HG02759 (cell line): ENCODE results near the gene DNAJC10.
"Not testable (repeated sequence)": the region's sequence is repeated elsewhere in the genome, so short reads cannot be mapped to it uniquely, and the experiment has no call there.

Experiments
- ATAC-seq: cut with Tn5 transposase; IDR thresholded peaks from one replicate; pipeline ENCODE4 v1.9.1; 2021; ENCODE audit warnings: mild to moderate bottlenecking, moderate library complexity; ENCODE audit not compliant: unreplicated experiment

Gene DNAJC10, protein sequence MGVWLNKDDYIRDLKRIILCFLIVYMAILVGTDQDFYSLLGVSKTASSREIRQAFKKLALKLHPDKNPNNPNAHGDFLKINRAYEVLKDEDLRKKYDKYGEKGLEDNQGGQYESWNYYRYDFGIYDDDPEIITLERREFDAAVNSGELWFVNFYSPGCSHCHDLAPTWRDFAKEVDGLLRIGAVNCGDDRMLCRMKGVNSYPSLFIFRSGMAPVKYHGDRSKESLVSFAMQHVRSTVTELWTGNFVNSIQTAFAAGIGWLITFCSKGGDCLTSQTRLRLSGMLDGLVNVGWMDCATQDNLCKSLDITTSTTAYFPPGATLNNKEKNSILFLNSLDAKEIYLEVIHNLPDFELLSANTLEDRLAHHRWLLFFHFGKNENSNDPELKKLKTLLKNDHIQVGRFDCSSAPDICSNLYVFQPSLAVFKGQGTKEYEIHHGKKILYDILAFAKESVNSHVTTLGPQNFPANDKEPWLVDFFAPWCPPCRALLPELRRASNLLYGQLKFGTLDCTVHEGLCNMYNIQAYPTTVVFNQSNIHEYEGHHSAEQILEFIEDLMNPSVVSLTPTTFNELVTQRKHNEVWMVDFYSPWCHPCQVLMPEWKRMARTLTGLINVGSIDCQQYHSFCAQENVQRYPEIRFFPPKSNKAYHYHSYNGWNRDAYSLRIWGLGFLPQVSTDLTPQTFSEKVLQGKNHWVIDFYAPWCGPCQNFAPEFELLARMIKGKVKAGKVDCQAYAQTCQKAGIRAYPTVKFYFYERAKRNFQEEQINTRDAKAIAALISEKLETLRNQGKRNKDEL

DNA sequence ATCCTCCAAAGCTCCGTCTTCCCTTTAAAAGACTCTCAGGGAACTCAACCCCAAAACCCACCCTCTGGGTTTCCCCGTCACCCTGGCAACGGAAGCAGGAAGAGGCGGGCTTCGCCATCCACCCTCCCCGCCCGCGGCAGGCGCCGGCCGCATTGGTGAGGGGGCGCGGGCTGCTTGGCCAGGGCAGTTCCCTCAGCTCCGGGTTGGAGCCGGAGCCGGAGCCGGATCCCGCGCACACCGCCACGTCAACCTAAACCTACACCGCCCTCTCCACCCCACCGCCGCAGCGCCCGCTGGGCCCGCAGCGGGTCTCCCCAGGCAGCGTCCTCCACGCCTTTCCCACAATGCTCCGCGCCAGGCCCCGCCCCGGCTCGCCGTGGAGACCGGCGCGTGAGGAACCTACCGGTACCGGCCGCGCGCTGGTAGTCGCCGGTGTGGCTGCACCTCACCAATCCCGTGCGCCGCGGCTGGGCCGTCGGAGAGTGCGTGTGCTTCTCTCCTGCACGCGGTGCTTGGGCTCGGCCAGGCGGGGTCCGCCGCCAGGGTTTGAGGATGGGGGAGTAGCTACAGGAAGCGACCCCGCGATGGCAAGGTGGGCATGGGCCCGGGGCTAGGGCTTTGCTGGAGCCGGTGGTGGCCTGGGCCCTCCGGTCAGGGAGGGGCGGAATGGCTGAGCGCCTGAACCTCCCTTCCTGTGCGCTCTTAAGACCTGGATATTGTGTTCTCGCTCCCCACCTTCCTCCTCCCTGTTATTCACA, at the start of gene DNAJC10:
Gene DNAJC10, plus strand, starts transcription at position 366 of the 758 bp plus-strand sequence. CDS start 1,830 bp downstream, outside the sequence.
- peak; percentile 91 for ATAC-seq

DNA sequence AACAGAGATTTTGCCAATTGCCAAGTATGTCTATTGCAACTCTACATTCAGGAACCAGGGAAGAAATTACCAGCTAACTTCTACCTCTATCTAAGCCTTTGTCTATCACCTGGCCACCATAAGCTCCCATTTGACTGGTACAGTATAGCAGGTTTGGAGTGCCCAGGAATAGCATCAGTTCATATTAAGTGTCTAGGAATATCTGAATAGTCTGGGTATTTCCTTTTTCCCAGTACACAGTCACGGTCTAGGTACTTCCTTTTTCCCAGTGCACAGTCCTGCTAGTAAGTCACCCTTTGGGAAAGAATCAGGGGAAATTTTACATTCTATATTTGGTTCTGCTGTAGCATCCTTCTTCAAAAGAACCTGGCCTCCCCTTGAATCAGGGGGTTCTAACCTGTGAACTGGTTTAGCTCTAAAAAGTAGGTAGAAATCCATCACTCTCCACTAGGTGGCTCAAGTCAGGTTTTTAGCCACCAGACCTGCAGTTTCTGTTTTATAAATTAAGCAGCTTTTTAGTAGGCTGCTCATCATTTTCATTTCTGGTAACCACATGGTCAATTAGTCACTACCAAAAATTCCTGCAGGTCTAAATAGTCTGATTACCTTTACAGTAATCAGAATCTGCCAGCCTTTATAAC, 49.3 kb upstream of the DNAJC10 start:
- ATAC-seq: peak; percentile 85

GRCh38 chr2:182667315-182667695, 48.8 kb upstream of the DNAJC10 start:
- peak; percentile 33 for ATAC-seq

- no peak for ATAC-seq
Observed at GRCh38 chr2:182668671-182669070, 47.4 kb upstream of the DNAJC10 start.

GRCh38 chr2:182672466-182673165, 43.4 kb upstream of the DNAJC10 start:
- ATAC-seq: no peak

DNA sequence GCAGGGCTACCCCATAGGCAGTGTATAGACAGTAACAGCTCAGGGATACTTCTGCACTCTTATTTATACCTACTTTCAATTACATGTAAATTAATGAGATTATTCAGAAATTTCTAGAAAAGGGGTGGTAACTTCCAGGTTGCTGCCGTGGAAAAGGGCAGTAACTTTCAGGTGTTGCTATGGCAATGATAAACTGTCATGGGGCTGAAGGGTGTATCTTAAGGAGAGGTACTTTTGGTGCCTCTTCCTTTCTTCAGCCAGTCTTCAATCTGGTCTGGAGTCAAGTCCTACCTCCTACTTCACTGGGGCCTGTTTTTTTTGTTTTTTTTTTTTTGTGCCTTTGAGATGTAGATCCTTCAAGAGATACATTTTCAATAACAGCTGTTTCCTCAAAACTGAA, 35.2 kb upstream of the DNAJC10 start:
- ATAC-seq: no peak

DNA sequence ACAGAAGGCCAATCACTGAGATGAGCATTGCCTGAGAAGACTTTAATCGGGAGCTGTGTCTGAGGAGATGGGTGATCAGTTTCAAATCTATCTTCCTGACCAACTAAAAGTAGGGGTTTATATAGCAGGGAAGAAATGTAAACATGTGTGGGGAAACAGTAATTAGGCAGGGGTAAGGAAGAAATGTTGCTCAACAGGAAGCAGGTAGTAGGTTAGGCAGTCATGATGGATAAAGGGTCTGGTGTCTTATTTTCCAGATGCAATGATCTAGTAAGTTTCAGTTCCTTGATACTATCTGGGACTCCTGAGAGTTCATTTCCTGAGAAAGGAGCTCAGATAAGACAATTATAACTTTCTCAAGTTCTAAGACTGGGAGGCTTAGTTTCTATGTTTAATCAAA, 33.8 kb upstream of the DNAJC10 start:
- ATAC-seq: no peak

DNA sequence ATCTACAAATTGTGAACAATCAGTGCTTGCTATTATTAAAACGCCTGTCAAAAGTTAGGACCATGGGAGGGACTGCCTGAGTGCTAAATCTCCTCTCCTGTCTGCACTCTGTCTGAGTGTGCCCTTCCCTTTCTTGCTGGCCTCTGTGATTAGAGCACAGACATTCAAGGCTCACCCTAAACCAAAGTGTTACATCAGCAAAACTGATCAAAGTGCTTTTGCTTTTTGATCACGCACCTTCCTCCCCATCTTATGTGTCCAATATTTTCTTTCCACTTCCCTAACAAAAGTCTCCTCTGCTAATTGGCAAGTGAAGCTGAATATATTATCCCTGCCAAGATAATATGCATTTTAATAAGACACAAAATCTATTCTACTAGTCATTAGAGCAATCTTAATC, 30.5 kb upstream of the DNAJC10 start:
- no peak for ATAC-seq

DNA sequence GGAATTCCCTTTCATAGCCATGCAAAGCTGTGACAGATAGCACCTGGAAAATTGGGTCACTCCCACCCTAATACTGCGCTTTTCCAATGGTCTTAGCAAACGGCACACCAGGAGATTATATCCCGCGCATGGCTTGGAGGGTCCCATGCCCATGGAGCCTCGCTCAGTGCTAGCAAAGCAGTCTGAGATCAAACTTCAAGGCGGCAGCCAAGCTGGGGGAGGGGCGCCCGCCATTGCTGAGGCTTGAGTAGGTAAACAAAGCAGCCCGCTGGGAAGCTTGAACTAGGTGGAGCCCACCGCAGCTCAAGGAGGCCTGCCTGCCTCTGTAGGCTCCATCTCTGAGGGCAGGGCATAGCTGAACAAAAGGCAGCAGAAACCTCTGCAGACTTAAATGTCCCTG, 29.3 kb upstream of the DNAJC10 start:
- not testable (repeated sequence) for ATAC-seq

GRCh38 chr2:182694189-182694588, 21.9 kb upstream of the DNAJC10 start:
- ATAC-seq: no peak

DNA sequence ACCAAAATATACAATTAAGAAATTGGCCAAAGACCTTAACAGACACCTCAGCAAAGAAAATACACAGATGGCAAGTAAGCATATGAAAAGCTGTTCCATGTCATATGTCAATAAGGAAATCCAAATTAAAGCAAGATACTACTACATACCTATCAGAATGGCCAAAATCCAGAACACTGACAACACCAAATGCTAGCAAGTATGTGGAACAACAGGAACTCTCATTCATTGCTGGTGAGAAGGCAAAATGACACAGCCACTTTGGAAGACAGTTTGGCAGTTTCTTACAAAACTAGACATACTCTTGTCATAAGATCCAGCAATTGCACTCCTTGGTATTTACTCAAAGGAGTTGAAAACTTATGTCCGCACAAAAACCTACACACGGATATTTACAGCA, 20.3 kb upstream of the DNAJC10 start:
- no peak for ATAC-seq

DNA sequence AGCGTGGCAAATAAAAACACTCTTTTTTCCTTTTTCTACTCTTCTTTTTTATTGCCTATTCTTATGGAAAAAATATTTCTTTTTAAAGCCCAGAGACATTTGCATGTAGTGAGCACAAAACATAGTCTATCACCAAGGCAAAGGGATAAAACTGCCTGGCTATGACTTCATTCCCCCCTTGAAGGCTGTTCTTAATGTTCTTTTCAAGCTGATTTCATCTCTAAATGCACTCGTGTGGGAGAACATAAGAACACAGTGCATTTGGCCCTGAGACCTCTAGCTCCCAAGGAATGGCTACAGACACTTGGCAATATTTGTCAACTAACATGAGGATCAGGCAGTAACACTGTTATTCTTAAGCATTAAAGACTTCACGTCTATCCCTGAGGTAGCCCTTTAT, 17.4 kb upstream of the DNAJC10 start:
- ATAC-seq: no peak

- ATAC-seq: no peak
Observed at GRCh38 chr2:182705761-182706160, 10.3 kb upstream of the DNAJC10 start.

DNA sequence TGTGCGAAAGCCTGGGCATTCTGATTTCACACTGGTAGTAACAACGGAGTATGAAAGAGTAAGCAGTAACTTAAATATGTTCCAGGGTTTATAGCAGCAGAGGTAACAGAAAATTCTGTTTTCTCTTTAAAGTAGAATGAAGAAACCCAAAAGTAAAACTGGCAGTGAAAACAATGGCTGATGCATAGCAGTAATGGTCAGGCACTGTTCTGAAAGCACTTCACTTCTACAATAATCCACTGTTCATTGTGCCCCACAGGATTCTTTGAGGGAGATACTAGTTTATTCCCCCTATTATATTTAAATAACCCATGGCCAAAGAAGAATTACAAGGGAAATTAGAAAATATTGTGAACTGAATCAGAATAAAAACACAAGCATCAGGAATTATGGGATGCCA, 9.3 kb upstream of the DNAJC10 start:
- ATAC-seq: no peak

- no peak for ATAC-seq
Observed at GRCh38 chr2:182713601-182714000, 2.5 kb upstream of the DNAJC10 start.

GRCh38 chr2:182715121-182715891, 751 bp upstream of the DNAJC10 start:
- ATAC-seq: no peak

- no peak for ATAC-seq
Observed at GRCh38 chr2:182716650-182716979, 558 bp downstream of the DNAJC10 start.

- peak; percentile 21 for ATAC-seq
Observed at GRCh38 chr2:182717416-182717815, 1.4 kb downstream of the DNAJC10 start.

DNA sequence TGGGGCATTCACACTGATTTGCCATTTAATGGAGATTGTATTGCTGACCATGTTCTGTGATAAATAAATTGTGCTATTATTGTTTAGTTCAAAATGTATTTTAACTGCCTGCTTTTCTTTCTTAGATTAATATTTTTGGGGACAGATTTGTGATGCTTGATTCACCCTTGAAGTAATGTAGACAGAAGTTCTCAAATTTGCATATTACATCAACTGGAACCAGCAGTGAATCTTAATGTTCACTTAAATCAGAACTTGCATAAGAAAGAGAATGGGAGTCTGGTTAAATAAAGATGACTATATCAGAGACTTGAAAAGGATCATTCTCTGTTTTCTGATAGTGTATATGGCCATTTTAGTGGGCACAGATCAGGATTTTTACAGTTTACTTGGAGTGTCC, 1.8 kb downstream of the DNAJC10 start:
- no peak for ATAC-seq

DNA sequence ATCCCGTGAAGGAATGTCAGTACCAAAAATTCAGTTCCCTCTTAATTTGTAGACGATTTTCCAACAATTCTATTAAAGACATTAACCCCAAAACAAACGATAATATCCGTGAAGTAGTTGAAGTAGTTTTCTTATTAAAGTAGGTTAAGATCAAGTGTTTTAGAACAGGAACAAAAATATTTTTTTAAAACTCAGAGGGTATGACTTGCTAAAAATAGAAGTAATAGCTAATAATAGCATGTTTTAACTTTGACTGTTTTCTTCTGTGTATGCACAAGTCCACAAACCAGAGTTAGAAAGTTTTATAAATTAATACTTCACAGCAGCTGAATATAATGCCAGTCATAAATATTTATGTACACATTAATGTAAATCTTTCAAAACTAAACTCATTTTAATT, 2.4 kb downstream of the DNAJC10 start:
- no peak for ATAC-seq
